Peyer's patch (tissue), 4 donors: Measurements from ENCODE around the gene RPS3A. TPM values are rescaled to one million over a fixed set of nuclear protein-coding genes. Genes with fewer than 3 reads are reported as not detected.
A peak's percentile ranks its signal among the peaks of the same experiment; 100 is the strongest.
"Not testable (repeated sequence)": the region's sequence is repeated elsewhere in the genome, so short reads cannot be mapped to it uniquely, and the experiment has no call there.

Experiments used
- DNase-seq, 3 donors: peaks; one replicate each; pipeline ENCODE4 v3.0.0-alpha.2; 2017 to 2019
- H3K27ac ChIP-seq, 4 donors: fragments of 200-600 bp; sonication (generic); one replicate each; pipeline ENCODE4 v1.5.1; 2016 to 2019
- H3K27me3 ChIP-seq, 2 donors: fragments of 200-600 bp; sonication (generic); one replicate each; pipeline ENCODE4 v1.5.1; 2019
- H3K36me3 ChIP-seq, 3 donors: fragments of 200-600 bp; sonication (generic); one replicate each; pipeline ENCODE4 v1.5.1; 2016 to 2019
- H3K4me1 ChIP-seq, 4 donors: fragments of 200-600 bp; sonication (generic); one replicate each; pipeline ENCODE4 v1.5.1; 2016 to 2019
- H3K4me3 ChIP-seq, 4 donors: fragments of 200-600 bp; sonication (generic); 1 replicate in 3 of 4; 2 replicates in 1 of 4; pipeline ENCODE4 v1.5.1; 2016 to 2019; ENCODE audit warnings: mild to moderate bottlenecking in 1 of 4
- H3K9me3 ChIP-seq, 4 donors: fragments of 200-600 bp; sonication (generic); one replicate each; pipeline ENCODE4 v1.5.1; 2016 to 2019; ENCODE audit warnings: mild to moderate bottlenecking in 1 of 4
- CTCF ChIP-seq, 6 experiments: fragments of 450-650 bp in 4 of 6; fragments of 200-600 bp in 2 of 6; sonication (generic) in 1 of 6; IDR thresholded peaks; one replicate each; pipeline ENCODE4 v1.5.1; 2017 to 2019; ENCODE audit warnings: antibody characterized with exemption in 6 of 6, mild to moderate bottlenecking in 3 of 6, moderate library complexity in 1 of 6
- POLR2A ChIP-seq, 2 donors: fragments of 450-650 bp; IDR thresholded peaks; one replicate each; pipeline ENCODE4 v1.5.1; 2017; ENCODE audit warnings: antibody characterized with exemption in 2 of 2, mild to moderate bottlenecking in 2 of 2, moderate library complexity in 2 of 2
- total RNA-seq, 4 donors: library from RNA; depleted of rRNA; stranded (reverse); fragments of >200 nt; gene quantifications; one replicate each; pipeline ENCODE4 v1.1.0, GENCODE V29; 2016

Gene RPS3A
- total RNA-seq, 4 donors from 2014 or later: 879 to 3,561 (median 1,074) TPM

- no peak overlapping the region for H3K27ac ChIP-seq
Measured at GRCh38 chr4:151114986-151115385, 15.6 kb downstream of the RPS3A start.

GRCh38 chr4:151117371-151117962 lies 18.0 kb downstream of the RPS3A start:
- peaks cover 0 to 55% (median 0%) of the 10 kb centered on the region in 3 donors for H3K36me3 ChIP-seq
- DNase-seq: peak in 2 of 3 donors; percentile 42 to 80
- no peaks in the 10 kb centered on the region for H3K9me3 ChIP-seq
- no peaks in the 10 kb centered on the region for H3K27me3 ChIP-seq
- no peaks in the 10 kb centered on the region for H3K4me1 ChIP-seq
- TF ChIP-seq CTCF (IDR thresholded peaks at IDR 0.05) (peak in 5 of 6 experiments; percentile 21 to 81 (median 76)), POLR2A (IDR thresholded peaks at IDR 0.05) (no peak)
- H3K27ac ChIP-seq: no peak overlapping the region
- no peak overlapping the region for H3K4me3 ChIP-seq

More at GRCh38 chr4:151114986-151115385, 15.6 kb downstream of the RPS3A start:
- Histone ChIP-seq H3K27me3 (no peaks in the 10 kb centered on the region), H3K36me3 (peaks cover 0 to 42% (median 0%) of the 10 kb centered on the region in 3 donors), H3K9me3 (no peaks in the 10 kb centered on the region), H3K4me1 (no peaks in the 10 kb centered on the region), H3K4me3 (no peak overlapping the region)
- TF ChIP-seq CTCF (IDR thresholded peaks at IDR 0.05): no peak
- TF ChIP-seq POLR2A (IDR thresholded peaks at IDR 0.05): no peak
- DNase-seq: no peak

- TF ChIP-seq POLR2A (IDR thresholded peaks at IDR 0.05) (no peak), CTCF (IDR thresholded peaks at IDR 0.05) (no peak)
- Histone ChIP-seq H3K27me3 (no peaks in the 10 kb centered on the region), H3K36me3 (peaks cover 0 to 93% (median 0%) of the 10 kb centered on the region in 3 donors), H3K27ac (no peak overlapping the region), H3K4me1 (no peaks in the 10 kb centered on the region), H3K9me3 (no peaks in the 10 kb centered on the region), H3K4me3 (no peak overlapping the region)
- DNase-seq: no peak
Measured at GRCh38 chr4:151129796-151130195, 30.4 kb downstream of the RPS3A start.

- DNase-seq: no peak
- H3K4me3 ChIP-seq: no peak overlapping the region
- no peak for TF ChIP-seq POLR2A (IDR thresholded peaks at IDR 0.05)
- TF ChIP-seq CTCF (IDR thresholded peaks at IDR 0.05): no peak
- no peaks in the 10 kb centered on the region for H3K4me1 ChIP-seq
- H3K36me3 ChIP-seq: peaks cover 0 to 72% (median 0%) of the 10 kb centered on the region in 3 donors
- H3K27me3 ChIP-seq: no peaks in the 10 kb centered on the region
- no peak overlapping the region for H3K27ac ChIP-seq
- H3K9me3 ChIP-seq: no peaks in the 10 kb centered on the region
Measured at GRCh38 chr4:151133311-151133710, 33.9 kb downstream of the RPS3A start.

GRCh38 chr4:151136048-151136447 lies 36.6 kb downstream of the RPS3A start:
- not testable (repeated sequence) for H3K4me1 ChIP-seq, DNase-seq, H3K4me3 ChIP-seq, H3K27me3 ChIP-seq, H3K27ac ChIP-seq, H3K9me3 ChIP-seq
- H3K36me3 ChIP-seq: peaks cover 0 to 74% (median 0%) of the 10 kb centered on the region in 3 donors

GRCh38 chr4:151139814-151140213 lies 40.4 kb downstream of the RPS3A start:
- no peaks in the 10 kb centered on the region for H3K9me3 ChIP-seq
- no peaks in the 10 kb centered on the region for H3K4me1 ChIP-seq
- peaks cover 0 to 75% (median 0%) of the 10 kb centered on the region in 3 donors for H3K36me3 ChIP-seq
- H3K4me3 ChIP-seq: no peak overlapping the region
- H3K27ac ChIP-seq: no peak overlapping the region
- no peak for DNase-seq
- H3K27me3 ChIP-seq: no peaks in the 10 kb centered on the region
- no peak for TF ChIP-seq CTCF (IDR thresholded peaks at IDR 0.05)
- TF ChIP-seq POLR2A (IDR thresholded peaks at IDR 0.05): no peak
